Endodermal cell (in vitro differentiated cells): ENCODE data around the gene DPF3. TPM values are rescaled to one million over a fixed set of nuclear protein-coding genes. Genes with fewer than 3 reads are reported as not detected.

Experiments
- DNase-seq: peaks from one replicate; pipeline ENCODE4 v3.0.0-alpha.2; 2017
- H3K27ac ChIP-seq: 2 replicates; pipeline ENCODE4 v1.5.1; 2013; ENCODE audit warnings: mild to moderate bottlenecking, low read depth, low read length, moderate library complexity
- H3K27me3 ChIP-seq: 2 replicates; pipeline ENCODE4 v1.6.1; 2013; ENCODE audit warnings: mild to moderate bottlenecking, low read length, moderate library complexity; ENCODE audit not compliant: insufficient read depth, control insufficient read depth, poor library complexity, severe bottlenecking
- H3K36me3 ChIP-seq: 2 replicates; pipeline ENCODE4 v1.7.0; 2013; ENCODE audit warnings: mild to moderate bottlenecking, low read length, moderate library complexity; ENCODE audit not compliant: control insufficient read depth, insufficient read depth
- H3K4me1 ChIP-seq: one replicate; pipeline ENCODE4 v1.7.0; 2013; ENCODE audit warnings: low read length; ENCODE audit not compliant: control insufficient read depth, insufficient read depth
- H3K4me3 ChIP-seq: 2 replicates; pipeline ENCODE4 v1.5.1; 2013; ENCODE audit warnings: mild to moderate bottlenecking, low read length, moderate library complexity
- H3K9ac ChIP-seq: 2 replicates; pipeline ENCODE4 v1.6.1; 2013; ENCODE audit warnings: mild to moderate bottlenecking, low read length, moderate library complexity; ENCODE audit not compliant: poor library complexity, severe bottlenecking; ENCODE audit errors: extremely low read depth
- H3K9me3 ChIP-seq: 2 replicates; pipeline ENCODE4 v1.6.1; 2013; ENCODE audit warnings: mild to moderate bottlenecking, low read length, moderate library complexity; ENCODE audit not compliant: control insufficient read depth
- H3K27ac Mint-ChIP-seq: 2 replicates; pipeline ENCODE4 v1.8.0; 2020; ENCODE audit warnings: mixed read lengths
- H3K27me3 Mint-ChIP-seq: 2 replicates; pipeline ENCODE4 v1.8.0; 2021; ENCODE audit warnings: mild to moderate bottlenecking, mixed read lengths; ENCODE audit not compliant: insufficient read depth
- H3K36me3 Mint-ChIP-seq: 2 replicates; pipeline ENCODE4 v1.8.0; 2020; ENCODE audit warnings: low read depth, mixed read lengths
- H3K4me1 Mint-ChIP-seq: 2 replicates; pipeline ENCODE4 v1.8.0; 2020; ENCODE audit warnings: mixed read lengths
- H3K4me3 Mint-ChIP-seq: 2 replicates; pipeline ENCODE4 v1.8.0; 2020; ENCODE audit warnings: mild to moderate bottlenecking, moderate library complexity, mixed read lengths
- H3K9me3 Mint-ChIP-seq: 2 replicates; pipeline ENCODE4 v1.8.0; 2020; ENCODE audit warnings: mild to moderate bottlenecking, mixed read lengths
- WGBS, 2 experiments: methylation state at CpG; one replicate each; pipeline versions ENCODE4 v1.1.5 to v1.1.7; 2013; ENCODE audit warnings: missing lambda C conversion rate in 2 of 2, mixed read lengths in 1 of 2; ENCODE audit not compliant: insufficient coverage in 1 of 2, insufficient read length in 1 of 2; 5-methylcytosine and 5-hydroxymethylcytosine counted together
- total RNA-seq, 2 donors: library from RNA; stranded (reverse); fragmentation: NEBNext Ultra II Directional in 1 of 2; extraction: Animal tissue kit (Norgen Biotek cat#: 25700) in 1 of 2; gene quantifications; 2 replicates in 1 of 2; 3 replicates in 1 of 2; pipeline ENCODE4 v1.2.1, GENCODE V29; 2021
- TF ChIP-seq, protein P1 (sequence below): fragments of 200-600 bp; sonication (generic); conservative IDR thresholded peaks from 2 replicates; pipeline ENCODE4 v1.5.0; 2021; ENCODE audit warnings: antibody characterized with exemption, mild to moderate bottlenecking

DPF3 gene
- total RNA-seq, 2 donors from 2014 or later: not detected

DNA sequence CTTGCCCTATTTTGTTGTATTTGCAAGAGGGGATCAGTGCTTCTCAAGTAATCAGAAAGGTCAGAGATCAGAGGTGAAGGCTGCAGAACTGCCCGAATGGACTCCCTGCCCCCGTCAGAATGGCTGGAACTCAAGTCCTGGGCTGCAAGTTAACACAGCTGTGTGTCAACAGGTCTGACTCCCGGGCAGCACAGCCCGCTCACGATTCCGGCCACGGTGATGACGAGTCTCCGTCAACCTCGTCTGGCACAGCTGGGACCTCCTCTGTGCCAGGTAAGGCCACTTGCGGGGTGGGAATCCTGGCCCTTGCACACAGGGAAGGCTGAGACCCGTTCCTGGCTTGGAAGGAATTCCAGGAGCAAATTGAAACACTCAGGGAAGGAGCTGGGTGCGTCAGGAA lies 45.7 kb upstream of the DPF3 start:
- Histone ChIP-seq H3K9me3 (no peaks in the 10 kb centered on the region), H3K27ac (no peak overlapping the region), H3K4me1 (no peaks in the 10 kb centered on the region), H3K4me3 (no peak overlapping the region), H3K9ac (no peak overlapping the region), H3K27me3 (no peaks in the 10 kb centered on the region), H3K36me3 (peaks cover 31% of the 10 kb centered on the region)
- TF ChIP-seq, protein P1, sequence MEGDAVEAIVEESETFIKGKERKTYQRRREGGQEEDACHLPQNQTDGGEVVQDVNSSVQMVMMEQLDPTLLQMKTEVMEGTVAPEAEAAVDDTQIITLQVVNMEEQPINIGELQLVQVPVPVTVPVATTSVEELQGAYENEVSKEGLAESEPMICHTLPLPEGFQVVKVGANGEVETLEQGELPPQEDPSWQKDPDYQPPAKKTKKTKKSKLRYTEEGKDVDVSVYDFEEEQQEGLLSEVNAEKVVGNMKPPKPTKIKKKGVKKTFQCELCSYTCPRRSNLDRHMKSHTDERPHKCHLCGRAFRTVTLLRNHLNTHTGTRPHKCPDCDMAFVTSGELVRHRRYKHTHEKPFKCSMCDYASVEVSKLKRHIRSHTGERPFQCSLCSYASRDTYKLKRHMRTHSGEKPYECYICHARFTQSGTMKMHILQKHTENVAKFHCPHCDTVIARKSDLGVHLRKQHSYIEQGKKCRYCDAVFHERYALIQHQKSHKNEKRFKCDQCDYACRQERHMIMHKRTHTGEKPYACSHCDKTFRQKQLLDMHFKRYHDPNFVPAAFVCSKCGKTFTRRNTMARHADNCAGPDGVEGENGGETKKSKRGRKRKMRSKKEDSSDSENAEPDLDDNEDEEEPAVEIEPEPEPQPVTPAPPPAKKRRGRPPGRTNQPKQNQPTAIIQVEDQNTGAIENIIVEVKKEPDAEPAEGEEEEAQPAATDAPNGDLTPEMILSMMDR: no peak
- Mint-ChIP-seq H3K9me3 (no peaks in the 10 kb centered on the region), H3K4me1 (peaks cover under 1% of the 10 kb centered on the region), H3K4me3 (no peak overlapping the region), H3K36me3 (peaks cover 50% of the 10 kb centered on the region), H3K27me3 (no peaks in the 10 kb centered on the region), H3K27ac (no peak overlapping the region)
- DNase-seq: no peak
- WGBS, 2 experiments: 87 to 90% methylated on average over 12 to 13 of the region's 13 CpGs

DNA sequence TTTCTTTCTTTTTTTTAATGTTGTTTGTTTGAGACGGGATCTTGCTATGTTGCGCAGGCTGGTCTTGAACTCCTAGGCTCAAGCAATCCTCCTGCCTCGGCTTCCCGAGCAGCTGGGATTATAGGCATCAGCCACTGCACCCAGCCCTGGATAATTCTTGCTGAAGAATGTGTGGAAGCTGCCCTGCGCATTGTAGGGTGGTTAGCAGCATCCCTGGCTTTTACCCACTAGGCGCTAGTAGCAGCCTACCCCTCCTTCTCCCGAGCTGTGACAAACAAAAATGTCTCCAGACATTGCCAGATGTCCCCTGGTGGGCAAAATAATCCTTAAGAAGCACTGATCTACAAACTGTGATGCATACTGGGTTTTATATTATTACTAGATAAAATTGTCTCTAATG lies 39.0 kb upstream of the DPF3 start:
- H3K4me1 ChIP-seq: no peaks in the 10 kb centered on the region
- no peak overlapping the region for H3K27ac ChIP-seq
- H3K27ac Mint-ChIP-seq: peak overlapping the region; percentile 30
- H3K4me1 Mint-ChIP-seq: peaks cover 3% of the 10 kb centered on the region
- no peaks in the 10 kb centered on the region for H3K9me3 Mint-ChIP-seq
- no peaks in the 10 kb centered on the region for H3K27me3 ChIP-seq
- H3K4me3 Mint-ChIP-seq: no peak overlapping the region
- DNase-seq: peak; percentile 44
- H3K36me3 ChIP-seq: peaks cover 6% of the 10 kb centered on the region
- 88 to 89% methylated on average over 4 to 7 of the region's 7 CpGs for WGBS, 2 experiments
- H3K4me3 ChIP-seq: no peak overlapping the region
- H3K36me3 Mint-ChIP-seq: peaks cover 17% of the 10 kb centered on the region
- H3K27me3 Mint-ChIP-seq: no peaks in the 10 kb centered on the region
- no peak overlapping the region for H3K9ac ChIP-seq
- TF ChIP-seq, protein P1: peak; percentile 14
- no peaks in the 10 kb centered on the region for H3K9me3 ChIP-seq

DNA sequence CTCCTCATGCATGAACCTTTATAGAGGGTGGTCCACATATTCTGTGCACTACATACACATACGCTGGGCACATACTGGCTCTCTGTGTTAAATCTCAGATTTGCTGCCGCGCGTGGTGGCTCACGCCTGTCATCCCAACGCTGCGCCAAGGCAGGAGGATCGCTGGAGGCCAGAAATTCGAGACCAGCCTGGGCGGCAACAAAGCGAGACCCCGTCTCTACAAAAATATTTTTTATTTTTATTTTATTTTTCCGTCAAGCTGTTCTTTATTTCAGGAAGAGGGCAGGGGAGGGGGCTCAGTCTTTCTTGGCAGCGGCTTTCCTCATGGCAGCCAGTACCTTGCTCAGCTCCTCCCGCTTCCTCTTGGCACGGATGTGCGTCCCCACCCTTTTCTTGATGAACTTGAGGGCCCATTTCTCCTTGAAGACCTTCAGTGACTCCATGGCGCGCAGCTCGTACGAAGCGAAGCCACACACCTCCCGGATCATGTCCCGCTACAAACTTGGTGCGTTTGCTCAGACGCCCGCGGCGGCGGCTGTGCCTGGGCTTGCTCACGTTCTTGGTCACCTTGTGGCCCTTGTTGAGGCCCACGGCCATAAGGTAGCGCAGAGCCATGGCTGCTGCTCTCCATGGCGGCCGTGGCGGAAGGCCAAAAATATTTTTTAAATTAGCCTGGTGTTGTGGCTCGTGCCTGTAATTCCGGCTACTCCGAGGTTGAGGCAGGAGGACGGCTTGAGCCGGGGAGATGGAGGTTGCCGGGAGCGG lies 35.6 kb upstream of the DPF3 start:
- TF ChIP-seq, protein P1: no peak
- peak; percentile 42 for DNase-seq
- Mint-ChIP-seq H3K4me1 (peaks cover 3% of the 10 kb centered on the region), H3K9me3 (no peaks in the 10 kb centered on the region), H3K4me3 (no peak overlapping the region), H3K27ac (no peak overlapping the region), H3K36me3 (peaks cover 11% of the 10 kb centered on the region), H3K27me3 (peaks cover 14% of the 10 kb centered on the region)
- Histone ChIP-seq H3K27me3 (no peaks in the 10 kb centered on the region), H3K36me3 (peaks cover 4% of the 10 kb centered on the region), H3K9me3 (no peaks in the 10 kb centered on the region), H3K9ac (no peak overlapping the region), H3K4me1 (no peaks in the 10 kb centered on the region), H3K27ac (no peak overlapping the region), H3K4me3 (no peak overlapping the region)
- WGBS, 2 experiments: 95 to 97% methylated on average over 39 to 43 of the region's 43 CpGs
